ENCODE results near the gene POLR2E. TPM values are rescaled to one million over a fixed set of nuclear protein-coding genes. Genes with fewer than 3 reads are reported as not detected.
A peak's percentile ranks its signal among the peaks of the same experiment; 100 is the strongest.

POLR2E gene
- total and polyA plus RNA-seq, 10 of the 15 experiments (the other 5 are each of a cell fraction or from before 2014, with no cell fraction given): 4.0 to 487 (median 200) TPM

GRCh38 chr19:1039646-1040475 is 55.3 kb downstream of the POLR2E start, which contains the start of gene ABCA7 (continued):
- no peak for TF ChIP-seq EP300 (IDR thresholded peaks at IDR 0.05; ENCODE audit: borderline replicate concordance in 1 of 2, control insufficient read depth in 1 of 2, low read depth in 2 of 2, low read length in 2 of 2)
- peak; percentile 92 for TF ChIP-seq RELB (IDR thresholded peaks at IDR 0.05; ENCODE audit: low read depth)
- peak; percentile 61 for TF ChIP-seq FOXK2 (IDR thresholded peaks at IDR 0.05)
- no peak for TF ChIP-seq CEBPB (IDR thresholded peaks at IDR 0.05; ENCODE audit: borderline replicate concordance in 1 of 2, low read depth in 2 of 2, low read length in 2 of 2)
- no peak; the same call in 1 of the 2 replicates for TF ChIP-seq NFYA (IDR thresholded peaks at IDR 0.05; ENCODE audit: borderline replicate concordance, low read depth, low read length)
- no peak for TF ChIP-seq CBX5 (IDR thresholded peaks at IDR 0.05; ENCODE audit: low read depth)
- no peak for TF ChIP-seq YBX1 (IDR thresholded peaks at IDR 0.05)
- TF ChIP-seq SPI1 (IDR thresholded peaks at IDR 0.05; ENCODE audit: borderline replicate concordance, insufficient read depth, low read depth, low read length): no peak
- peak; percentile 72 for TF ChIP-seq NRF1 (conservative IDR thresholded peaks at IDR 0.05; ENCODE audit: low read depth, low read length)
- 0 out of 2 replicates have a peak, but pooled peaks have one; percentile 59 for TF ChIP-seq E2F4 (IDR thresholded peaks at IDR 0.05; ENCODE audit: low read depth, low read length)
- TF ChIP-seq E2F8 (IDR thresholded peaks at IDR 0.05; ENCODE audit: low read depth, partially characterized antibody): no peak
- TF ChIP-seq SKIL (IDR thresholded peaks at IDR 0.05; ENCODE audit: low read depth, poor library complexity, severe bottlenecking): no peak
- TF ChIP-seq MYC (IDR thresholded peaks at IDR 0.05; ENCODE audit: insufficient read depth, insufficient read length, insufficient replicate concordance, low read length, severe bottlenecking): no peak
- TF ChIP-seq POU2F2 (IDR thresholded peaks at IDR 0.05; ENCODE audit: borderline replicate concordance, low read depth, low read length): peak; percentile 88
- peak; percentile 100 for TF ChIP-seq PKNOX1 (IDR thresholded peaks at IDR 0.05)
- peak; percentile 39; the same call in 1 of the 2 replicates for TF ChIP-seq TAF1 (IDR thresholded peaks at IDR 0.05; ENCODE audit: borderline replicate concordance, low read depth, low read length)
- no peak for TF ChIP-seq IRF5 (IDR thresholded peaks at IDR 0.05; ENCODE audit: borderline replicate concordance)

Measured in GM12878 (cell line).